Colonic mucosa (tissue), 4 donors: ENCODE measurements around the gene ARHGAP6. TPM values are rescaled to one million over a fixed set of nuclear protein-coding genes. Genes with fewer than 3 reads are reported as not detected.

ENCODE experiments used
- DNase-seq: peaks from one replicate; pipeline ENCODE4 v3.0.0-alpha.2; 2020
- H3K27ac ChIP-seq: fragments of 200-600 bp; one replicate; pipeline ENCODE4 v1.8.0; 2021
- H3K27me3 ChIP-seq: fragments of 200-600 bp; one replicate; pipeline ENCODE4 v1.8.0; 2021
- H3K36me3 ChIP-seq: fragments of 200-600 bp; one replicate; pipeline ENCODE4 v1.8.0; 2021
- H3K4me1 ChIP-seq: fragments of 200-600 bp; one replicate; pipeline ENCODE4 v1.8.0; 2021; ENCODE audit warnings: mild to moderate bottlenecking
- H3K4me3 ChIP-seq: fragments of 200-600 bp; one replicate; pipeline ENCODE4 v1.8.0; 2021
- H3K9ac ChIP-seq, 2 donors: one replicate each; pipeline ENCODE4 v1.7.0; 2013; ENCODE audit warnings: control low read depth in 2 of 2, low read depth in 2 of 2, low read length in 2 of 2
- H3K9me3 ChIP-seq: fragments of 200-600 bp; one replicate; pipeline ENCODE4 v1.8.0; 2021
- CTCF ChIP-seq: fragments of 200-600 bp; IDR thresholded peaks from one replicate; pipeline ENCODE4 v1.8.0; 2022; ENCODE audit warnings: antibody characterized with exemption, mild to moderate bottlenecking
- intact Hi-C: fragments of 100-400 bp; cut with DNase I; formaldehyde crosslinking; loops from one replicate; pipeline ENCODE4 v1.14.1; 2022
- total RNA-seq, 2 donors: library from RNA; stranded (reverse); fragmentation: NEBNext Ultra II Directional in 1 of 2; extraction: Animal tissue kit (Norgen Biotek cat#: 25700) in 1 of 2; gene quantifications; one replicate each; pipeline ENCODE4 v1.2.1, GENCODE V29; 2021
- donor health status: healthy.
- donor health status: DM: no; HTN: no; CAD: no.
- donor health status: DM: no; HTN: no; CAD: no.

The ARHGAP6 gene
- total RNA-seq, 2 donors from 2014 or later = 1.1 to 5.0 TPM

- Histone ChIP-seq H3K27me3 (no peaks in the 10 kb centered on the region), H3K36me3 (no peaks in the 10 kb centered on the region), H3K9me3 (no peaks in the 10 kb centered on the region), H3K9ac (no peak overlapping the region), H3K4me3 (no peak overlapping the region), H3K27ac (no peak overlapping the region), H3K4me1 (no peaks in the 10 kb centered on the region)
- no peak for DNase-seq
- TF ChIP-seq CTCF = no peak
- intact Hi-C loops = no loop called here
Observed at GRCh38 chrX:11355259-11355909, 310.3 kb downstream of the ARHGAP6 start.

- Histone ChIP-seq H3K4me1 (no peaks in the 10 kb centered on the region), H3K27ac (no peak overlapping the region), H3K4me3 (no peak overlapping the region), H3K9ac (no peak overlapping the region), H3K9me3 (no peaks in the 10 kb centered on the region), H3K27me3 (no peaks in the 10 kb centered on the region), H3K36me3 (no peaks in the 10 kb centered on the region)
- TF ChIP-seq CTCF = no peak
- DNase-seq = no peak
- intact Hi-C loops = no loop called here
Observed at GRCh38 chrX:11352296-11352741, 313.4 kb downstream of the ARHGAP6 start.

- intact Hi-C loops = no loop called here
- H3K27ac ChIP-seq = peak overlapping the region; percentile 23
- no peak for TF ChIP-seq CTCF
- H3K9ac ChIP-seq = peak overlapping the region in 1 of 2 donors; percentile 5
- H3K27me3 ChIP-seq = no peaks in the 10 kb centered on the region
- H3K36me3 ChIP-seq = no peaks in the 10 kb centered on the region
- no peaks in the 10 kb centered on the region for H3K9me3 ChIP-seq
- no peak overlapping the region for H3K4me3 ChIP-seq
- H3K4me1 ChIP-seq = no peaks in the 10 kb centered on the region
- peak; percentile 27 for DNase-seq
Observed at GRCh38 chrX:11351375-11352295, 314.1 kb downstream of the ARHGAP6 start.

- H3K27ac ChIP-seq = no peak overlapping the region
- no peak overlapping the region for H3K9ac ChIP-seq
- no peaks in the 10 kb centered on the region for H3K36me3 ChIP-seq
- TF ChIP-seq CTCF = no peak
- H3K4me1 ChIP-seq = no peaks in the 10 kb centered on the region
- intact Hi-C loops = no loop called here
- H3K27me3 ChIP-seq = no peaks in the 10 kb centered on the region
- H3K4me3 ChIP-seq = no peak overlapping the region
- no peak for DNase-seq
- no peaks in the 10 kb centered on the region for H3K9me3 ChIP-seq
Observed at GRCh38 chrX:11349661-11350337, 315.9 kb downstream of the ARHGAP6 start.

GRCh38 chrX:11349020-11349419 lies 316.7 kb downstream of the ARHGAP6 start:
- no peak for TF ChIP-seq CTCF
- Histone ChIP-seq H3K27me3 (no peaks in the 10 kb centered on the region), H3K9ac (no peak overlapping the region), H3K36me3 (no peaks in the 10 kb centered on the region), H3K4me3 (no peak overlapping the region), H3K9me3 (no peaks in the 10 kb centered on the region), H3K27ac (no peak overlapping the region), H3K4me1 (no peaks in the 10 kb centered on the region)
- no peak for DNase-seq
- intact Hi-C loops = no loop called here
